GM12878 (cell line): ENCODE data around the gene VEZF1. TPM values are rescaled to one million over a fixed set of nuclear protein-coding genes. Genes with fewer than 3 reads are reported as not detected.

Source experiments
- ATAC-seq: fragments of 200-7000 bp; cut with Tn5 transposase; 3 replicates; pipeline ENCODE4 v1.9.1; 2020; ENCODE audit warnings: mild to moderate bottlenecking, moderate library complexity
- BruUV-seq: library from RNA; stranded (reverse); fragments of 400-500 nt; replicated peaks from 2 replicates; lab custom pipeline; 2021; lab: Mats Ljungman, UMichigan
- CTCF ChIA-PET: fragments of 300-600 bp; sonication (Branson Sonifier 250); formaldehyde crosslinking; extraction: SDS; loops from one replicate; lab custom pipeline; 2021; ENCODE audit warnings: inconsistent platforms; lab: Yijun Ruan, JAX
- POLR2A ChIA-PET: fragments of 350-600 bp; formaldehyde crosslinking; extraction: SDS; loops from one replicate; lab custom pipeline; 2021; ENCODE audit warnings: inconsistent platforms; lab: Charles Lee
- RAD21 ChIA-PET: fragments of 300-600 bp; sonication (Branson Sonifier 250); formaldehyde crosslinking; loops from one replicate; lab custom pipeline; 2023; ENCODE audit warnings: antibody characterized with exemption; ENCODE audit not compliant: unreplicated experiment; lab: Charles Lee
- SMC1A ChIA-PET: fragments of 300-600 bp; sonication (Branson Sonifier 250); formaldehyde crosslinking; loops from one replicate; lab custom pipeline; 2023; ENCODE audit not compliant: unreplicated experiment, uncharacterized antibody; lab: Charles Lee
- DNase-seq: peaks from one replicate; pipeline ENCODE4 v3.0.0-alpha.2; 2011; ENCODE audit warnings: low read depth, low spot score
- FAIRE-seq: peaks from 3 replicates; lab custom pipeline; 2011; peaks lifted over from hg19 to GRCh38; lab: Jason Lieb, UNC
- H2AFZ ChIP-seq: 2 replicates; pipeline ENCODE4 v1.6.0; 2011; ENCODE audit warnings: low read depth, low read length, control low read depth; ENCODE audit not compliant: control insufficient read depth
- H3K27ac ChIP-seq: 2 replicates; pipeline ENCODE4 v1.5.1; 2011; ENCODE audit warnings: control low read depth; ENCODE audit not compliant: control insufficient read depth, insufficient read depth
- H3K27me3 ChIP-seq, 2 experiments: replicated peaks in 1 of 2; 2 replicates each; pipeline versions ENCODE4 v1.6.0 to v1.6.1; 2011; ENCODE audit warnings: low read length in 1 of 2; ENCODE audit not compliant: control insufficient read depth in 2 of 2, insufficient read depth in 2 of 2
- H3K36me3 ChIP-seq, 2 experiments: 2 replicates each; pipeline ENCODE4 v1.5.1; 2011; ENCODE audit warnings: low read length in 1 of 2; ENCODE audit not compliant: control insufficient read depth in 2 of 2, insufficient read depth in 2 of 2
- H3K4me1 ChIP-seq: 2 replicates; pipeline ENCODE4 v1.6.1; 2011; ENCODE audit warnings: mild to moderate bottlenecking, low read length, moderate library complexity, mixed read lengths; ENCODE audit not compliant: control insufficient read depth, insufficient read depth
- H3K4me2 ChIP-seq: 2 replicates; pipeline ENCODE4 v1.6.0; 2011; ENCODE audit warnings: control low read depth; ENCODE audit not compliant: control insufficient read depth, insufficient read depth
- H3K4me3 ChIP-seq: fragments of 200-600 bp; sonication (generic); 2 replicates; pipeline ENCODE4 v1.5.1; 2016
- H3K79me2 ChIP-seq: 2 replicates; pipeline ENCODE4 v1.6.0; 2011; ENCODE audit warnings: low read length; ENCODE audit not compliant: control insufficient read depth, insufficient read depth
- H3K9ac ChIP-seq: 2 replicates; pipeline ENCODE4 v1.8.0; 2011; ENCODE audit warnings: low read length, control low read depth, mixed read lengths; ENCODE audit not compliant: control insufficient read depth, insufficient read depth
- H3K9me3 ChIP-seq: replicated peaks from 3 replicates; pipeline ENCODE4 v1.5.1; 2011; ENCODE audit warnings: mild to moderate bottlenecking, low read length; ENCODE audit not compliant: control insufficient read depth, insufficient read depth
- H4K20me1 ChIP-seq: 2 replicates; pipeline ENCODE4 v1.6.0; 2011; ENCODE audit not compliant: control insufficient read depth, insufficient read depth
- CHD2 ChIP-seq: IDR thresholded peaks from 2 replicates; pipeline ENCODE4 v1.6.1; 2011; ENCODE audit warnings: low read depth, low read length, improper control_type of control experiment, borderline replicate concordance
- IRF4 ChIP-seq: IDR thresholded peaks from 2 replicates; pipeline ENCODE4 v1.6.1; 2011; ENCODE audit warnings: low read depth, low read length
- MXI1 ChIP-seq: fragments of 150-350 bp; IDR thresholded peaks from 2 replicates; pipeline ENCODE4 v1.6.1; 2011; ENCODE audit warnings: low read depth, mild to moderate bottlenecking, inconsistent platforms, low read length, improper control_type of control experiment
- MYC ChIP-seq: IDR thresholded peaks from 2 replicates; pipeline ENCODE4 v1.6.1; 2011; ENCODE audit warnings: mild to moderate bottlenecking, low read length, moderate library complexity, inconsistent platforms; ENCODE audit not compliant: insufficient read depth, insufficient replicate concordance, insufficient read length, severe bottlenecking
- NRF1 ChIP-seq: conservative IDR thresholded peaks from 2 replicates; pipeline ENCODE4 v1.6.1; 2011; ENCODE audit warnings: mild to moderate bottlenecking, low read depth, low read length, improper control_type of control experiment
- POU2F2 ChIP-seq: IDR thresholded peaks from 3 replicates; pipeline ENCODE4 v1.6.1; 2011; ENCODE audit warnings: low read depth, mild to moderate bottlenecking, low read length, borderline replicate concordance
- TCF12 ChIP-seq: IDR thresholded peaks from 2 replicates; pipeline ENCODE4 v1.6.1; 2011; ENCODE audit warnings: low read depth, mild to moderate bottlenecking, low read length
- WGBS: methylation state at CpG from one replicate; pipeline ENCODE4 v1.1.6; 2016; ENCODE audit warnings: low lambda C conversion rate; ENCODE audit not compliant: insufficient replicate concordance, insufficient coverage; ENCODE audit errors: missing lambda C conversion rate; 5-methylcytosine and 5-hydroxymethylcytosine counted together
- in situ Hi-C: fragments of 300-500 bp; cut with MboI; formaldehyde crosslinking; loops from 9 replicates; pipeline ENCODE4 v1.14.3; 2018; ENCODE audit warnings: mixed read lengths
- intact Hi-C: fragments of 100-400 bp; cut with micrococcal nuclease; formaldehyde crosslinking; loops from one replicate; pipeline ENCODE4 v1.14.2; 2022; ENCODE audit not compliant: unreplicated experiment
- polyA plus RNA-seq, 11 experiments: library from polyadenylated mRNA; depleted of rRNA in 4 of 11; unstranded in 6 of 11; stranded (reverse) in 5 of 11; fragments of >200 nt; fragmentation: Nextera tagmentation in 4 of 11; fragmentation: Illumina TruSeq in 1 of 11; extraction: Ambion mirVana in 4 of 11; extraction: Trizol in 1 of 11; gene quantifications; 1 replicate in 1 of 11; 2 replicates in 10 of 11; pipeline versions ENCODE4 v1.2.1 to v1.2.3, GENCODE V29; 2011 to 2016; ENCODE audit warnings: inconsistent platforms in 2 of 11, missing spikeins in 2 of 11, low read depth in 1 of 11
- total RNA-seq, 4 experiments: library from RNA; depleted of rRNA in 3 of 4; stranded (reverse); fragments of >200 nt in 3 of 4; fragmentation: Illumina TruSeq in 1 of 4; extraction: Trizol in 1 of 4; gene quantifications; 2 replicates each; pipeline versions ENCODE4 v1.2.1 to v1.2.3, GENCODE V29; 2013 to 2021
- TF ChIP-seq, protein P1 (sequence below): fragments of 450-650 bp; conservative IDR thresholded peaks from 2 replicates; pipeline ENCODE4 v1.6.1; 2017; ENCODE audit warnings: mild to moderate bottlenecking, moderate library complexity
- TF ChIP-seq, protein P2 (sequence below): IDR thresholded peaks from 2 replicates; pipeline ENCODE4 v1.6.1; 2012; ENCODE audit warnings: low read length, inconsistent platforms

VEZF1 gene
- total and polyA plus RNA-seq, 10 of the 15 experiments (the other 5 are each of a cell fraction or from before 2014, with no cell fraction given), result 9.5 to 28.2 (median 20.3) TPM

DNA sequence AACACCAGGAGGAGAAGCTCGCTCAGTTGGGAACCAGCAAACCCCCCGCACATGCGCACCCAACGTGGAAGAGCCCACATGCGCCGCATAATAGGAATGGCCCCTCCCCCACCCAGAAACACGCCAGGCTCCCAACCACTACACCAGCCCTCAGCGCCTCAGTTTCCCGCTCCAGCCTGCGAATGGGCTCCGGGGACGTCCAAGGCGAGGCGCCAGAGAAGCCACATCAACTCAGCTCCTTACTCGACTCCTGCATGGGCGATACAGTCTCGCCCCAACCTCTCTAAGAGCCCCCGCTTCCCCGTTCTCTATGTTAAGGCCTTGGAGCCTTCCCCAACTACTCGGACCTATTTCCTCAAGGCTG lies 18.5 kb upstream of the VEZF1 start:
- Histone ChIP-seq H2AFZ (peak overlapping the region; percentile 31), H3K4me2 (no peak overlapping the region), H3K36me3 (peaks cover 1 to 30% of the 10 kb centered on the region in 2 experiments; a peak in 3 of 4 replicates), H4K20me1 (peaks cover 2% of the 10 kb centered on the region; the same call in 1 of the 2 replicates), H3K27me3 (no peaks in the 10 kb centered on the region), H3K79me2 (peaks cover 58% of the 10 kb centered on the region), H3K4me3 (peak overlapping the region; percentile 98), H3K9me3 (no peaks in the 10 kb centered on the region), H3K27ac (peak overlapping the region; percentile 96), H3K4me1 (peaks cover 8% of the 10 kb centered on the region; the same call in 1 of the 2 replicates), H3K9ac (peak overlapping the region; percentile 95)
- ChIA-PET POLR2A (interaction anchor here (0.7 to 2.9 kb wide), 11 partner anchors 8 to 1097 kb away, joined by 3 to 21 read pairs (median 6); partner anchors contain the start of genes DYNLL2 and MRPS23), CTCF (interaction anchor here (0.6 to 19.6 kb wide), 12 partner anchors 9 to 926 kb away, joined by 3 to 708 read pairs (median 4); partner anchors contain the start of gene MRPS23), SMC1A (interaction anchor here (0.9 to 3.1 kb wide), 11 partner anchors 10 to 156 kb away, joined by 3 to 13 read pairs (median 5); partner anchors contain the start of gene MRPS23), RAD21 (interaction anchor here (1.0 to 3.2 kb wide), 9 partner anchors 9 to 157 kb away, joined by 3 to 22 read pairs (median 7); partner anchors contain the start of genes DYNLL2 and MRPS23)
- BruUV-seq, result TSS peak; percentile 68
- FAIRE-seq (no peak), DNase-seq (no peak), ATAC-seq (peak; percentile 60)
- TF ChIP-seq NRF1 (peak; percentile 61), MYC (peak; percentile 50), POU2F2 (0 out of 3 replicates have a peak, but pooled peaks have one; percentile 22), TCF12 (0 out of 2 replicates have a peak, but pooled peaks have one; percentile 20), IRF4 (0 out of 2 replicates have a peak, but pooled peaks have one; percentile 10), MXI1 (peak; percentile 59; the same call in 1 of the 2 replicates), CHD2 (0 out of 2 replicates have a peak, but pooled peaks have one; percentile 44)
- TF ChIP-seq, protein P1, sequence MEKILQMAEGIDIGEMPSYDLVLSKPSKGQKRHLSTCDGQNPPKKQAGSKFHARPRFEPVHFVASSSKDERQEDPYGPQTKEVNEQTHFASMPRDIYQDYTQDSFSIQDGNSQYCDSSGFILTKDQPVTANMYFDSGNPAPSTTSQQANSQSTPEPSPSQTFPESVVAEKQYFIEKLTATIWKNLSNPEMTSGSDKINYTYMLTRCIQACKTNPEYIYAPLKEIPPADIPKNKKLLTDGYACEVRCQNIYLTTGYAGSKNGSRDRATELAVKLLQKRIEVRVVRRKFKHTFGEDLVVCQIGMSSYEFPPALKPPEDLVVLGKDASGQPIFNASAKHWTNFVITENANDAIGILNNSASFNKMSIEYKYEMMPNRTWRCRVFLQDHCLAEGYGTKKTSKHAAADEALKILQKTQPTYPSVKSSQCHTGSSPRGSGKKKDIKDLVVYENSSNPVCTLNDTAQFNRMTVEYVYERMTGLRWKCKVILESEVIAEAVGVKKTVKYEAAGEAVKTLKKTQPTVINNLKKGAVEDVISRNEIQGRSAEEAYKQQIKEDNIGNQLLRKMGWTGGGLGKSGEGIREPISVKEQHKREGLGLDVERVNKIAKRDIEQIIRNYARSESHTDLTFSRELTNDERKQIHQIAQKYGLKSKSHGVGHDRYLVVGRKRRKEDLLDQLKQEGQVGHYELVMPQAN, result no peak
- TF ChIP-seq, protein P2, sequence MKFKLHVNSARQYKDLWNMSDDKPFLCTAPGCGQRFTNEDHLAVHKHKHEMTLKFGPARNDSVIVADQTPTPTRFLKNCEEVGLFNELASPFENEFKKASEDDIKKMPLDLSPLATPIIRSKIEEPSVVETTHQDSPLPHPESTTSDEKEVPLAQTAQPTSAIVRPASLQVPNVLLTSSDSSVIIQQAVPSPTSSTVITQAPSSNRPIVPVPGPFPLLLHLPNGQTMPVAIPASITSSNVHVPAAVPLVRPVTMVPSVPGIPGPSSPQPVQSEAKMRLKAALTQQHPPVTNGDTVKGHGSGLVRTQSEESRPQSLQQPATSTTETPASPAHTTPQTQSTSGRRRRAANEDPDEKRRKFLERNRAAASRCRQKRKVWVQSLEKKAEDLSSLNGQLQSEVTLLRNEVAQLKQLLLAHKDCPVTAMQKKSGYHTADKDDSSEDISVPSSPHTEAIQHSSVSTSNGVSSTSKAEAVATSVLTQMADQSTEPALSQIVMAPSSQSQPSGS, result no peak
- WGBS, result under 1% methylated on average over 20 of the region's 20 CpGs
- in situ Hi-C loops, result no loop called here
- intact Hi-C loops, result loop anchor here (2.0 kb wide), 2 partner anchors 76 to 106 kb away; partner anchors contain the start of gene DYNLL2
